Forelimb muscle (tissue), 1 donor: ENCODE data around the gene CNNM4. TPM values are rescaled to one million over a fixed set of nuclear protein-coding genes. Genes with fewer than 3 reads are reported as not detected.

ENCODE experiments used
- DNase-seq: peaks from one replicate; pipeline ENCODE4 v3.0.0-alpha.2; 2013; ENCODE audit warnings: low read depth
- polyA plus RNA-seq: library from polyadenylated mRNA; unstranded; fragments of 120-200 nt; gene quantifications from one replicate; pipeline ENCODE4 v1.2.1, GENCODE V29; 2013; ENCODE audit not compliant: insufficient read length

The CNNM4 gene
- 37.0 TPM for polyA plus RNA-seq

DNA sequence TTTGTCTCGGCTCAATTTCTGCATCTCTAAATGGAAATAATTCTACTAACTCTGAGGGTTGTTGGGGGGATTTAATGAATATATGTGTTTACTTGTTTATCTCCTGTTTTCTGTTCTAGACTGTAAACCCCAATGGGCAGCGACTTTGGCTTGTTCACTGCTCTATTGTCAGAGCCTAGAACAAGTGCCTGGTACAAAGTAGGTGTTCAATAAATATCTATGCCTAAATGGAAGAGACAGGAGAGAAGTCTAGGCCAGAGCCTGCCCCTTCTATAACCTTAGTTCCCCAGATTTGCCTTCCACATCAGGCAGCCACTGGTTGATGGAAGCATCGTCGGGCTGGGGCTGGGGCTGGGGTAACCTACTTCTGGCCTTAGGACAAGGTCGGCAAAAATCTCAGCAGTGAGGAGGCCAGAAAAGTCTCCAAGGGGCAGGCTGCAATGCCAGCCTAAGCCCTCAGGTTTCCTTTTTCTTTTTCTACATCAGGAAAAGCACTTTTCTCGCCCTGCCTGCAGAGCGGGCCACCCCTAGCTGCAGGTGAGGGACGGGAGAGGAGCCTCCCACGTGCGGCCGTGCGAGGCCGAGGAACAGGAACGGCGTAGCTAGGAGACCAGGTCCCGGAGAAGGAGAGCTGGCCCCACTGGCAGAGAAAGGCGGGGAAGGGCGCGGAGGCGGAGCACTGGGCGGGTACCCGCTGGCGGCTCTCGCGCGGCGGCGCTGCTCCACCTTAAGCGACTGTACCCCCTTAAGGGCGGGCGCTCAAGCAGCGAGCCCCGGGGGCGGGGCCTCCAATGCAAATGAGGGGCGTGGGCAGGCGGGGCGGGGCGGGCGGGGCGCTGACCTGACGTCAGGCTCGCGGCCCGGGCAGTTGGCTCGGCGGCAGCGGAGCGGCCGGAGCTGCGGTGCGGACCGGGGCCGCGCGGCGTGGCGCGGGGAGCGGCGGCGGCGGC lies at the start of gene CNNM4:
TSS of gene CNNM4 (plus strand) at position 867 of the 950 bp plus-strand sequence. CDS start 98 bp downstream, outside the sequence.
- peak; percentile 79 for DNase-seq

DNA sequence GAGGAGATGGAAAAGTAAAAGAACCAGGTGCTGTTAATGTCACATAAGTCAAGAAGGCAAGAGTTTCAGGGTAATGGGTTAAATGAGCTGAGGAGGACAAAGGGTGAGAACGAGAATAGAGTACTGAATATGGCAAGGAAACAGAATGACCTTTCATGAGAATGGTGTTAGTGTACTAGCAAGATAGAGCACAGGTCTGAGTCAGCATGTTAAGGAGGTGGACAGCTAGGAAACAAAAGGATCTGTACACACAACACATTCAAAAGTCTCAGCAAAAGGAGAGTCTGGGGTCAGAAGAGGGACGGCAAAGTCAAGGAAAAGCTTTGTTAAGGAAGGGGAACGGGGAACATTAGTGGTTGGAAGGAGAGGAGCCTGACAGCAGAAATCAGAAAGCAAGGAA lies 49.7 kb upstream of the CNNM4 start:
- DNase-seq = no peak

DNA sequence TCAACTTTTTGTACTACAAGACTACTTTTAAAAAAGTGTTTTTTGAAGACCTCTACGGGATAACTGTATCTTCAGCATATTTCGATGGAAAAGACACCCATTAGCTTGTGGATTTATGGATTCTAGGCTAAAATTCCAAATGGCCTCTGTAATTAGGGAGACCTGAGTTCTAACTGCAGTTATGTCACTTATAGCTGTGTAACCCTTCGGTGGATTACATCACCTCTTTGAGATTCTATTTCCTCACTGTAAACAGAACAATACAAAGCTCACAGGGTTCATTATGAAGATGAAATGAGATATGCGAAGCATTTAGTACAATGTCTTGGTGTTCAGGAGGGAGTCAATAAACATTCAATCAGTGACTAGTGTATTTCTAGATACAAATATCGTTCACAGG lies 45.0 kb upstream of the CNNM4 start:
- no peak for DNase-seq

DNA sequence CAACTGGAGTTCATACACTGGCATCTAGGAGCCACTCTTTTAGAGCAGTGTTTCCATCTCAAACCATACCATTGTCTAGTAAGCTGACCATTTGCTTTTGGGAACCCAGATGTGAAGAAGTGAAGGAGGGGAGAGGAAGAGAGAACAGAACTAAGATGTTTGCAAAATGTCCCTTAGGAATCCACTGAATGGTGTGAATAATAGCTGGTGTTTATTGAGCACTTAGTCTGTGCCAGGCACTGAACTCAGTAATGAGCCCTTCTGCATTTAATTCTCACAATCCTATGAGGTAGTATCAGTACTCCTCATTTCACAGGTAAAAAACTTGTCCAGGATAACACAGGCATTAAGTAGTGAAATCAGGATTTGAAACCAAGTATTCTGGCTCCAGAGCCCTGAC lies 44.3 kb upstream of the CNNM4 start:
- DNase-seq = no peak

DNA sequence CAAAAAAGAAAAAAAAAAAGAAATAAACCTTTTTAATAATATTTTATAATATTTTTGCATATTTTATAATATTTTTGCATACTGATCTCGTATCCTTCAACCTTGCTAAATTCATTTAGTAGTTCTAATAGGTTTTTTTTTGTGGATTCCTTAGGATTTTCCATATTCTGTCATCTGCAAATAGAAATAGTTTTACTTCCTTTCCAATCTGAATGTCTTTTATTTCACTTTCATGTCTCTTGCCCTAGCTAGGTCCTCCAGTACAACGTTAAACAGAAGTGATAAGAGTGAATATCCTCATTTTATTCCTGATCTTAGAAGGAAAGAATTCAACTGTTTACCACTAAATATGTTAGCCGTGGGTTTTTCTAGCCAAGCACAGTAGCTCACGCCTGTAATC lies 34.6 kb upstream of the CNNM4 start:
- no peak for DNase-seq

DNA sequence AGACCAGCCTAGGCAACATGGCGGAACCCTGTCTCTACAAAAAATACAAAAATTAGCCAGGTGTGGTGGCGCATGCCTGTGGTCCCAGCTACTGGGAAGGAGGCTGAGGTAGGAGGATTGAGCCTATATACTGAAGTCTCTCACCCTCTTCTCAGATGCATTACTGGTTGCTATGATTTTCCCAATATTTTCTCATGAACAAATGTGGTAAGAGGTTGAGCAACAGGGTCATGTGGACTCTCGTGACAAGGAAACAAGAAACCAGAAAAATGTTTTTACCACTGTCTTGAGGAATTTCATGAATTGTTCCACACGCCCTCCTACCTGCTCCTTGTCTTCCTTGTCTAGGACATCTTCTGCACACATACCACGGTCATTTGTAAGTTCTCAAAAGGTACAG lies 33.3 kb upstream of the CNNM4 start:
- DNase-seq = no peak

DNA sequence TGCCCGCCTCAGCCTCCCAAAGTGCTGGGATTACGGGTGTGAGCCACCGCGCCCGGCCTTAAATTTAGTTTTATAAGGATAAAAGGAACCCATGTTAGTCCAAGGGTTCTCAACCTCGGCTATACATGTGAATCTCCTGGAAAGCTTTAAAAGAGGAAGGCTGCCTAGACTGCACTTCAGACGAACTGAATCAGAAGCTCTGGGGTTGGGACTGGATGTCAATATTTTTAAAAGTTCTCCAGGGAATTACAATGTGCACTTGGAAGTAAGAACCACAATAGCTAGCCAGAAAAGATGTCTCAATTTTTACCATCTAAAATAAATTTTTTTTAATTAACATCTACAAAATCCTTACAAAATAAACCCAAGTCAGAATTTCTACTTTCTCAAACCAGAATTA lies 31.0 kb upstream of the CNNM4 start:
- no peak for DNase-seq

DNA sequence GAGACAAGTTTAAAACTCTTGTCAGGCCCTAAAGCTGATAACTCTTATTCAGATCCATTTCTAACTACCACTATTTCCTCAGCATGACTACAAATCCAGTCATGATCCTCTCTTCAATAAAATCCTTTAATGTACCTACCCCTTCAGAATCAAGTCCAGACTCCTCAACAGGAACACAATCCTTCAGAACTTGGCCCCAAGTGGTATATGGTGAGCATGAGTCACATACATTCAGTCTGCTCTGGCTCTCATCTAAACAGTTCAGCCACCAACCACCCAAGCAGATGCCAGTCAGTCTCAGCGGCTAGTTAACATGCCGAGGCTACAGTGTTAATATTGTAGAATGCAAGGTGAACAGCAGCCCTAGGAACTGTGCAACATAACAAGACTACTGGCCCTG lies 30.5 kb upstream of the CNNM4 start:
- no peak for DNase-seq

DNA sequence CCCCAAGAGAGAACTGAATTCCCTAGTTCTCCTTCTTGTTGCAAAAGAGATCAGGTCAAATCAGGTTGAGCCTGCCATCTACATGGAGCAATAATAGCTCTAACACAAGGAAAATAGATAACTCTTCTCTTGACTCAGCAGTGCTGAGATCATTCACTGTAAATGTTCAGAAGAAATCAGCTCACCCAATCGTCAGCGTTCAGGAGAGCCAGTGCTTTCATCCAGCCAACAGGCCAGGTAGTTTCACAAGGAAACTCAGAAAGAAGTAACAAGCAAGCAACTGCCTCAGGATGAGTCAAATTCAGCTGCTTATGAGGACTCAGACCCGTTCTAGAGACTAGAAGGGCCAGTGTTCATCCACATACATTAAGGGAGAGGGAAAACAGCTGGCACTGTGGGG lies 26.8 kb upstream of the CNNM4 start:
- no peak for DNase-seq

DNA sequence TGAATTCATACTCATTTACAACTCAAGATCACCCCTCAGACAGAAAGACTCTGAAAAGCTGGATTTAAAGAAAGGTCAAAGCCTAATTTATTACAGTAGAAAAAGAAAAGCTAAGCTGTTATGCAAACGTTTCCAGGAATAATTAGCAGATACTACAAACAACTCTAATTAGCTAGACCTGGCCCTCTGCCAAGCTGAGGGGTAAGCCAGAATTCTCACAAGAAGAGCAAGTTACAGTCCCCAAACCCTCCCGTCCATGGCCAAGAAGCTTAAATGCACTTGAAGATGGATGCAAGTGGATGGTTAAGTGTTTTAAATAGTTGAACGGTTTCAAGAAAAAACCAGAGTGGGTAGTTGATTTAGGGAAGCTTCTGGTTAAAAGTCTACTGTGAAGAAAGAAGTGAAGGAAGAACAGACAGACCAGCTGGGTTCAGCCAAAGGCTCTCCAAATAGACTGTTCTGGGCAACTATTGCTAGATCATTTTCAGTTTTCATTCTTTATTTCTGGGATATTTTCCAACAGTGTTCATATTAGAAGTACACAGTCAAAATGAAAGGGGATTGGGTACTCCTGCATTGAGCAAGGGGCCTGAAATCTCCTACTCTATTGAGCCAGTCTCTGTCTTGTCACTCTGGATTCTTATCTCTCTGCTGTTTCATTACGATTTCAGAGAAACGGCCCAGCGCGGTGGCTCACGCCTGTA lies 25.7 kb upstream of the CNNM4 start:
- no peak for DNase-seq

DNA sequence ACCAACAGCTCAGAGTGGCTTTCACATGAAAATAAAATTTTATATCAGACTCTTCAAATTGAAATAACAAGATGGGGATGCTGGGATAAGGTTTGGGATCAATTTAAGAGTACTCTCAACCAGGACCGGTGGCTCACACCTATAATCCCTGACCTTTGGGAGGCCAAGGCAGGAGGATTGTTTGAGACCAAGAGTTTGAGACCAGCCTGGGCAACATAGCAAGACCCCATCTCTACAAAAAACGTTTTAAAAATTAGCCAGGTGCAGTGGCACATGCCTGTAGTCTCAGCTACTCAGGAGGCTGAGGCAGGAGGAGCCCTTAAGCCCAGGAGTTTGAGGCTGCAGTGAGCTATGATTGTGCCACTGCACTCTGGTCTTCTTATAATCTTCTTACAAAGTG lies 23.5 kb upstream of the CNNM4 start:
- DNase-seq = no peak

DNA sequence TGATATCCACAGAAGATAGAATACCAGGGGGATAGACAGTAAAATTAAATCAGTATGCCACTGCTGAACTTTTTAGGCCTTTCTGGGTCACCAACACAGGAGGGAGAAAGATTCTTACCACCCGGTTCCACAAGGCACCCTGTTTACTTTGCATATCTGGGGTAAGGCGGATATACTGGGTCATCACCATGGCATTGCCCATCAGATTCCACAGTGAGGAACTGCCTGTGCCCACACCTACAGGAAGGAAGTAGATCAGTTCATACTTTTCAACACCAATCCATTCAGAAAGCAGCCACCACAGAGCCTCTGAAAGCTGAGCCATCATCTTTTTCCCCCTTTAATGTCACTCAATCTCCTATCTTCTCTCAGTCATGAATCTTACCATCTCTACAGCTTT lies 22.9 kb upstream of the CNNM4 start:
- DNase-seq = no peak

DNA sequence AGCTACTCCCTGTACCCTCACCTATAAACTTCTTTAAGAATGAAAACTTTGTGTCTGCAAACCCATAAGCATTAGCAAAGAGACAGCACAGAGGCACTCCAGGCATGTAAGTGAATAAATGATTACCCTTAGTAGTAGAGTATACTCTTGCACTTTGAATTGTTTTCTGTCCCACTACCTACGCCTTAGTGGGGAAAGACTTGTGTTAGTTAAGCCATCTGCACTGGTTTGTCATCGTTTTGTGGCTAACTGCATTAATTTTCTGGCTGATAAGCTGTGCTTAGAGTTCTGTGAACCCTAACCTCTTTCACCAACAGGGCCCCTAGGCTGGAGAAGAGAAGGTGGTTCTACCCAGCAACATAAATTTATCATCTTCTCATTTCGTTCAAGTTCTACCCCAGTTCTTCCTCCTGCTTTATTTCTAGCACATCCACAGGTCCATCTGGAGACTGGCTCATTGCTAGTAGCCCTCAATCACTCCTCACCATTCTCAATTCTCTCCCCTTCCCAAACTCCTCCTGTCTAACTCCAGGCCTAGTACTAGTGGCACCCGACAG lies 21.5 kb upstream of the CNNM4 start:
- no peak for DNase-seq

DNA sequence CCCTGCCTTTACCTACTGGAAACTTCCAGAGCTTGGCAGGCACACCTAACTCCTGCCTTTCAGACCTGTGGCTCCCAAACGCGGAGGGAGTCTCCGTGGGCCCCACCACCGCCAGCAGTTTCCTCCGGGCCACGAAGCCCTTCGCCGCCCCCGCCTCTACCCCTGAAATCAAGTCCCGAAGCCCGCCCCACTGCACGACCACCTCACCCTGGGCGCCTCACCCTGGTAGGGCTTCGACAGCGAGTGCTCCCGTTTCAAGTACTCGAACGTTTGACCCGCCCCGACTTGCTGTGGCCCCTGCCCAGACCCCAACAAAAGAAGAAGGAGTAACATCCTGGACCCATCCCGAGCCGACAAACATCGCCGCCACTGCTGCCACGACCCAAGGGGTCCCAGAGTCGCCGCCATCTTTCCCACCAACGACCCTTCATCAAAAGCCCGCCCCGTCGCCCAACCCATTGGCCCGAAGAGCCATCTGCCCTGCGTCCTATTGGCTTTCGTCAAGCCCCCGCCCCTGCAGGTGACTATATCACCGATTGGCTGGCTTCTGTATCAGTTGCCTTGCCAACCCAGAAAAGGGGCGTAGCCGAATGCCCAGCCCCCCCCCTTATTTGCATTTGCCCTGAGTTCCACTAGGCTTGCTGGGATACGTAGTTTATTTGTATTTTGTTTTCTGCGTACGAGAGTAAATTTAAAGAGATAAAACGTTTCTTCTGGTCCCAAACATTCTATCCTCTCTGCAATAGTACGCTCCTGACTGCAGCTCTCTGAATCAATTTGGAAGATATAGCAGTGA lies 20.9 kb upstream of the CNNM4 start, which contains the start of gene LMAN2L:
TSS of gene LMAN2L (minus strand) at position 432 of the 796 bp plus-strand sequence. CDS start at position 408, 24 bp downstream.
- peak; percentile 95 for DNase-seq

DNA sequence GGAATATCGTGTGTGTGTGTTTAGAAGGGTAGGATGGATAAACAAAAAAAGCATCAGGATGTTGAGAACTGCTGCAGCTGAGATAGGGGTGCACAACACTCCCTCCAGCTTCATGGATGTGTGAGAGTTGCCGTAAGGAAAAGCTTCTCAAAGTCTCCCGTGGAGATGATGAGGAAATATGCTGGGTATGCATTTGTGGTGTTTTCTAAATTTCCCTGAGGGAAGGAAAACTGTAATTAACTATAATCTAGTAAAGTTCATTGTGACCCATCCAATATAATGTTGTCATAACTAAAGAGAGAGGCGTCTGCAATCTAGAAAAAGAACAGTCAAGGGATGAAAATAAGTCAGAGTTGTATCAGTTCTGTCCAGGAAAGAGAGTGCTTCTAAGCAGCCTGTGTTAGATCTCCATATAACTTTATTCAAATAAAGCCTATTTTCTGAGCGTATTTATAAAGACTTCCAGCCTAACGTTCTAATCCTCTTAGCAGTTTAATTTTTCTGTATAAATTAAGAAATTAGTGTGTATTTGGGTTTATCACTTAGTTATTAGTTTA lies 13.6 kb upstream of the CNNM4 start:
- DNase-seq = no peak

DNA sequence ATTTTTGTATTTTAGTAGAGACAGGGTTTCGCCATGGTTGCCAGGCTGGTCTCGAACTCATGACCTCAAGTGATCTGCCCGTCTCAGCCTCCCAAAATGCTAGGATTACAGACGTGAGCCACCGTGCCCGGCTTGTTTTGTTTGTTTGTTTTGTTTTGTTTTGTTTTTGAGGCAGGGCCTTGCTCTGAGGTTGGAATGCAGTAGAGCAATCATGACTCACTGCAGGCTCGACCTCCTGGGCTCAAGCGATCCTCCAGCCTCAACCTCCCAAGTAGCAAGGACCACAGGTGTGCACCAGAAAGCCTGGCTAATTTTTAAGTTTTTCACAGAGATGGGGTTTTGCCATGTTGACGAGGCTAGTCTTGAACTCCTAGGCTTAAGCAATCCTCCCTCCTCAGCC lies 8.9 kb upstream of the CNNM4 start:
- no peak for DNase-seq

DNA sequence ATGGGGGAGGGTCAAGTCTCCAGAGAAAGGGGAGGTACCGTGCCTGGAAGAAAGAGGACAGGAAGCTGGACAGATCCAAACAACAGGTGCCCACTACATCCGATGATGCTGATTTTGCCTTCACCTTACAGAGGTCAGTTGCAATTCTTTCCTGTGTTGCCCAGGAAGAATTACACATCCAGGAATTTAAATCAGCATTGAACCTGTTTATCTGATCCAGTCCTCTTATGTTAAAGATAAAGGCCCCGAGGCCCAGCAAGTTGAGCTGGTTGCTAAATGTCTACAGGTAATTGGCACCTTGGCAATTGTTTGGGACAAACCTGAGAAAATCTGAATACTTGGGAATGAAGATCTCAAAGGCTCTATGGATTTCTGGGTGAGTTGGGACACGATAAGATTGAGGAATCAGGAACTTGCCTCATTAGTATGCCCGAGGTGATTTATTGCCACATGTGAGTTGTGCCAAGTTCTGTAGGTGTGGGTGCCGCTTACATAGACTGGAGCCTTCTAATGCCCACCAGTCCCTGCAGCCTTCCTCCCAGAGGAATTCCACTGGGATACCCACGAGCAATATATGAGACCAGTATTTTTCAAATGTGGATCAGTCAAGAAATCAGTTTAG lies 6.9 kb upstream of the CNNM4 start:
- DNase-seq = no peak

DNA sequence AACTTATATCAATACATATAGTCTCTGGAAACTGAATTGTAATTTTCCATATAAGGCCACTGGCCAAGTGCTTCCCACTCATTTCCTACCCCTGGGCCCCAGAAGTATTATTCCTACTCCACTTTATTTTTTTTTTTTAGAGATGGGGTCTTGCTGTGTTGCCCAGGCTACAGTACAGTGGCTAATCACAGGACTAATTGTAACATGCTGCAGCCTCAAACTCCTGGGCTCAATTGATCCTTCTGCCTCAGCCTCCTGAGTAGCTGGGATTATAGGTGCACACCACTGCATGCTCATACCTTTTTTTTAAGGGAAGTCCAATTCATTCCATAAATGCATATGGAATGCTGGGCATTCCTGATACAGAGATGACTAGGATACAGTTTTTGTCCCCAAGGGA lies 6.4 kb upstream of the CNNM4 start:
- DNase-seq = no peak

DNA sequence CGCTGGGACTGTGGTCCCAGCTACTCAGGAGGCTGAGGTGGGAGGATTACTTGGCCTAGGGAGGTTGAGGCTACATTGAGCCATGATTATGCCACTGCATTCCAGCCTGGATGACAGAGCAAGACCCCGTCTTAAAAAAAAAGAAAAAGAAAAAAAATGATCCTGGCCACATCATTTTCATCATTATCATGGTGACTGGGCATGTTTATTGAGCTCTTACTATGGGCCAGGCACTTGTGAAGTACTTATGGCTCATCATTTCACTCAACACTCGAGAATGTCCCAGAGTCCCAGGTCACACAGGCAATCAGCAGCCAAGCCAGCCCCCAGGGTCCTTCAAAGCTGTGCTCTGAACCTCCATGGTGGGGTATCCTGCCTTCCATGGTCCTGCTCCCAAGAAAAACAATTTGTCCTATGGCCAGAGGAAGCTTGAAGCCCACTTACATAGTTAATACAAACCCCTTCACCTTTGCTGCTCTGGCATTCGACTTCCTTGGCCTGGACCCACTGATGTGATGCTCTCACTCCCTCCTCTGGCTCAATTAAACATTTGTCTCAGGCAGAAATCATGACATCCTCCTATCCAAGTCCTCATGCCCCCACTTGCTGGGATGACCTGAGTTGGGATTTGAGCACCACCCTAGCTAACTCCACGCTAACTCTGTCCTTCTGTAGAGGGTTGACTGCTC lies 3.8 kb upstream of the CNNM4 start:
- no peak for DNase-seq

DNA sequence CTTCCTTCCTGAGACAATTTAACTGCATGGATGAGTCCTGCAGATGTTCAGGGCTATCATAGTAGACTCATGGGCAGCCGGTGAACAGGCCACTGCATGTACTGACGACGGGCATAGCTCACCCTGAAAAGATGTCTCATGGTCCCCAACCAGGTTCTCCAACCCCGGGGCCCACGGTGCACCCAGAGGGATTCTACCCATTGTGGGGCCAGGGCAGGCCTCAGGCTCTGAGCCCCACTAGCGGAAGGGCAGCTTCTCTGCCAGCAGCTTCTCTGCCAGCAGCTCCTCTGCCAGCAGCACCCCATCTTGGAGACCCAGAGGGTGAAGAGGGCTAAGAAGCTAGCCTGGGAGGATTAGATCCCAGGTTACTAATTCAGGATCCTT lies 3.2 kb upstream of the CNNM4 start:
- no peak for DNase-seq
